GM18873 (cell line): ENCODE results near the gene IFNA16.
"Not testable (repeated sequence)": the region's sequence is repeated elsewhere in the genome, so short reads cannot be mapped to it uniquely, and the experiment has no call there.

ENCODE experiments used
- ATAC-seq: cut with Tn5 transposase; IDR thresholded peaks from one replicate; pipeline ENCODE4 v1.9.1; 2021; ENCODE audit warnings: mild to moderate bottlenecking, moderate library complexity, moderate number of reproducible peaks; ENCODE audit not compliant: unreplicated experiment, low FRiP score

Gene IFNA16

GRCh38 chr9:21217211-21217610 is at the start of gene IFNA16:
Gene IFNA16, minus strand, starts transcription at chr9:21217311. Its CDS starts 6 bp downstream, at chr9:21217305.
- ATAC-seq: not testable (repeated sequence)

DNA sequence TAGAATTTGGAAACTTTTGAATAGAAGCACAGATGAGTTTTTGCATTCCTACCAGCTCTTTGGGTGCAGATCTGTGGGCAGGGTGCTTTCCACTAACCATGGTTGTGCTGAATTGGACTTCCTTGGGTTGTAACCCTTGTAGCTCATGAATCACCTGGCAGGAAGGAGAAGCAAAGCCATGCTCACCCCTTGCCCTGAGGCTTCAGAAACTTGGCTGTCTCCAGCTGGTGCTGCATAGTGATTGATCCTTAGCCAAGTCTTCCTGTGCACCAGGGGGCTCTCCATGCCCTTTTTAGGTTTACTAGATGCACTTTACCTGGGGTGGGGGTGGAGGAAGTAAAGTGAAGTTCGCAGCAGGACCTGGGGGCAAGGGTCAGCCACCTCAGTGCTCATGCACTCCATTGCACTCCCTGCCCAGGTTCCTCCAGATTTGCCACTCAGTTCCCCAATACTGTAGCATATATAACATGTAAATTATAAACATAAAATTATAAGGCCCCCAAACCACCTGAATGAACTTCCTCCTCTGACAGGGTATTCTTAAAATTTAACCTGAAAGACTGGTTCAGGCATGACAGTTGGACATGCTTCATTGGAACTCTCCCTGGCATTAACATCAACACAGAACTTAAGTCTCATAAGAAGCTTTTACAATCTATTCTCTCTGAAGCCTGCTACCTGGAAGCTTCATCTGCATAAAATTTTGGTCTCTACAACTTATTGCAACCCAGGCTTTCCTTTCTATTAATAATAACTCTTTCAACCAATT is 48.5 kb upstream of the IFNA16 start:
- no peak for ATAC-seq

DNA sequence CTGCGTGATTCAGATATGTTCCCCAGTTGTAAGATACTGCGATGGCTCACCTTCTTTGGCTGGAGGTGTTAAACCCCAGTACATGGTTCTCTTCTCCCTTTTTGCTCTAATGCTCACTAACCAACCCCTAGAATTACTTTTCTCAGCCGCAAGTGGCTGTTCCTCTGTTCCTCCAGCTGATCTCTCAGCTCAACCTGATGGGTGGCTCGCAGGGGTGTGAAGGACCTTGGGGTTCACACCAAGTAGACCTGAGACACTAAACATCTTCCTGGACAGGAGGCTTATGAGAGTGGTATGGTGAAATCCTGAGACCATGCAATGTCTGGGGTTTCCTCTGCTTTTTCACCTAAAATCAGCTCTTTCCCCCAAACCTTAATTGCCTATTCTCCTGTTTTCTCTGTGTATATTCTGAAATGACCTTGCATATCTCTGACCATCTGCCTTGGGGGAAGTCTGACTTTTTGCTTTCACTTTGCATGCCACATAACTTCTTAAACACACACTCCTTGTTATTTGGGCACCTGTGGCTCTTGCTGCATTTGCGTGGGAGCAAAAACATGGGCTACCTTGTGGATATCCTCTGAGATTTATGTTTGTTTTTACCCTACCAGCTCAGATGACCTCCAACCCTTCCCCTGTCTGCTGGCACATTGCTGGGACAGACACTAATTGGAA is 38.6 kb upstream of the IFNA16 start:
- no peak for ATAC-seq

DNA sequence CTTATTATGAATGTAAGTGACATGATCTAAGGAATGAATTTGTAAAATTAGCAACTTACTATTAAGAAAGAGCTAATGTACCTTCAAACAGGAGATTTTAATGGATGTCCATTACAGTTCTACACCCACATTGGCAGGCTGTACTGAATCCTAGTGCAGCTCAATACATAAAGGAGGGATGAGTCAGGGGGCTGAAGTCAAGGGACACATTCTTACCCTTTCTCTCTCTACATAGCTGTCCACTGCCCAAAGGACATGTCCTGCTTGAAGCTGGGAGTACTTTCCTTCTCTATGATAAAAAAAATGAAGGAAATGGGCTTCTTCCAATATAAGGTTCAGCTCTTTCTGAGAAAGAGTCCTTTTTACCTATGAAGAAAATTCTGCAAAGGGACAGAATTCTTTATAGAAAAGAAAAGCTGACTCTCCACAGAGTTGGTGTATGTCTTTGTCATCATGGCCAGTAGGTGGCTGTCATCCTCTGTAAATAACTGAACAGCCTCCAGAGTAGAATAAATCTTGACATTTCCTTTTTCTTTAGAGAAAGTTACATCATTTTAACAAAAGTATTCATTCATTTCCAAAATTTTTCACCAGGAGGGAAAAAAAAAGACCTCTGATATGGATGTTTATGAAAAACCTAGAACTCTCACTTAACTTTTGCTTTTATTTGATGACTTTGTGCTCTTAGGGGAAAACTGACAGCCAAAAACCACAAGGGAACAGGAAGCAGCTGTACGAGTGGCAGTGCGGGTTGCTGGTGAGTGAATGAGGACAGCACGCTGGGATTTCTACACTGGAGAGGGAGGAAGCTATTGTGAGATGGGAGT is 35.8 kb upstream of the IFNA16 start:
- peak; percentile 48 for ATAC-seq

DNA sequence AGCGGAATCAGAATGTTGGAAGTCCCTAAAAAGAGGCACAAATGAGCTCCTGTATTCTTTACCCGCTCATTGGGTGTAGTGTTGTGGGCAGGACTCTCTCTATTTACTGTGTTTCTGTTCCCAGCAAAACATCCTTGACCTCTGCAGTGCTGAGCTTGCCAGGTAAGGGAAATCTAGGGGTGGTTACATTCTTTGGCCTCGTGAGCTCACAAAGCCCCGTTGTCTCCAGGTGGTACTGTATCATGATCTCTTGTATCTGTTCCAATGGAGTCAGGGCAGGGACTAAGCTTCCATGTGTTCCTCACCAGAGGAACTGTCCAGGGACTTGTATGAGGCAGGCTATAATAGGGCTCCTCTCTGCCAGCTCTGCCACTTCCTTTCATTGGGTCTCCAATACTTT is 34.5 kb upstream of the IFNA16 start:
- ATAC-seq: no peak

DNA sequence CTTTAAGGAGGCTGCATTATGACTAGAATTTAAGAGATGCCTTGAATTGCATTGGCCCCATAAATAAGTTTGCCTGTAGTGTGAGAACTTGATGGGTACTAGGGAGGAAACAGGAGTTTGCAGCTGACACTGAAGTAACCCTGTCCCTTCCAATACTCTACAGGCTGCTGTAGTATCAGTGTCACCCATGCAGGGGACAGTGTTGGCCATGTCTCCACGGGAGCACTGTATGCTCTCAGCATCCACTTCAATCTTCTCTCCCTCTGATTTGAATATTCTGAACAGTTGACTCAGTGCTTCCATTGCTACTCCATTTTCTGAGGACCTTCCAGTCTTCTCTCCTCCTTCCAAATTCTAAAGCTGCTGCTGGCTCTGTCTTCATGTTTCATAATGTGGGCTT is 34.1 kb upstream of the IFNA16 start:
- ATAC-seq: no peak

- ATAC-seq: no peak
Observed at GRCh38 chr9:21244836-21245235, 27.7 kb upstream of the IFNA16 start.

DNA sequence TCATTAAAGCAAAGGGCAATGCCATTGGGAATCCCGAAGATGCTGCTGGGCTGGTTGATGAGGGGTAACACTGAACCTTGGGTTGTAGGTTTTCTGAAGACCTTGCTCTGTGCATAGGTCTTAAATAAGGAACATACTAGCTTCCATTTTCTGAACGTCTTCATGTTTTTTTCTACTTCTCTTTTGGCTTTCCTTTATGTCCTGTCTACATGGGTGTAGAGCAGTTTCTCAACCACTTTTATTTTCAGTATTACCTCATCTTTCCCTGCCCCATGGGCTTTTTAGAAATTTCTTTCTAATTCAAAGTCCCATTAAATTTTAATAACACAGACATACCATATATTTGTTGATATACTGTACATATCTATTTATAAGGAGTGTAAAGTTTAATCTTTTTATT is 22.8 kb upstream of the IFNA16 start, which contains the start of gene IFNA14:
IFNA14 (minus strand) TSS at position 95 of the 400 bp plus-strand sequence; CDS start at position 25, 70 bp downstream.
- no peak for ATAC-seq

- ATAC-seq: not testable (repeated sequence)
Observed at GRCh38 chr9:21236360-21236714, 19.2 kb upstream of the IFNA16 start.

GRCh38 chr9:21235468-21236359 is 18.6 kb upstream of the IFNA16 start:
- peak; percentile 57 for ATAC-seq

GRCh38 chr9:21234153-21234687 is 17.1 kb upstream of the IFNA16 start:
- ATAC-seq: no peak

DNA sequence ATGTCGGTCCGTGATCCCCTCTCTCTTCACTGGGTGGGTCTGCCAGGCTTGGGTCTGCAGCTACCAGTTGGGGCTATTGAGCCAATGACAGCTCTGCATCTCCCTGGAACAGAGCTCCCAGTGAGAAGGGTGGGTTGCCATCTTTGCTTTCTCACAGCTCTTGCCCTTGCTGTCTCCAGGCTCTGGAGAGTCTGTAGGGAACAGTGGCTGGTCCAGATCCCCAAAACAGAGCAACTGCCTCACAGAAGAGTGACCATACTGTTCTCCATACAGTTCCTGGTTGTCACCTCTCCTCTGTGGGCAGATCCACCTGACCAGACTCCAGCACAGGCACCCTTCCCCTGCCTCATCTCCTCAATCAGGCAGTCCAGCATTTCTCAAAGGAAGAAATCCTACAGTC is 16.1 kb upstream of the IFNA16 start:
- no peak for ATAC-seq

DNA sequence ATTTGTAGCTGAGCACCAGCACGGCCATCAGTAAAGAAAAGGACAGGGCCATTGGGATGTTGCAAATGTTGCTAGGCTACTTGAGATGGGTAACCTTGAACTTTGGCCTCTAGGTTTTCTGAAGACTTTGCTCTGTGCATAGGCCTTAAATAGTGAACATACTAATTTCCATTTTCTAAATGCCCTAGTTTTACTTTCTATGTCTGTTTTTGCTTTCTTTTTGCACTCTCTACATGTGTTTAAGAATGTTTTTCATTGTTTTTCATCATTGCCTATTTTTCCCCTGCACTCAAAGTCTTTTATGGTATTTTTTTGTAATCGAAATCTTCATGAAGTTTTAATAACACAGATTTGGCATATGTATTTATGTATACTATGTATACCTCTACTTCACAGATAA is 11.0 kb upstream of the IFNA16 start, which contains the start of gene IFNA17:
IFNA17 (minus strand) TSS at position 101 of the 400 bp plus-strand sequence; CDS start at position 52, 49 bp downstream.
- no peak for ATAC-seq

DNA sequence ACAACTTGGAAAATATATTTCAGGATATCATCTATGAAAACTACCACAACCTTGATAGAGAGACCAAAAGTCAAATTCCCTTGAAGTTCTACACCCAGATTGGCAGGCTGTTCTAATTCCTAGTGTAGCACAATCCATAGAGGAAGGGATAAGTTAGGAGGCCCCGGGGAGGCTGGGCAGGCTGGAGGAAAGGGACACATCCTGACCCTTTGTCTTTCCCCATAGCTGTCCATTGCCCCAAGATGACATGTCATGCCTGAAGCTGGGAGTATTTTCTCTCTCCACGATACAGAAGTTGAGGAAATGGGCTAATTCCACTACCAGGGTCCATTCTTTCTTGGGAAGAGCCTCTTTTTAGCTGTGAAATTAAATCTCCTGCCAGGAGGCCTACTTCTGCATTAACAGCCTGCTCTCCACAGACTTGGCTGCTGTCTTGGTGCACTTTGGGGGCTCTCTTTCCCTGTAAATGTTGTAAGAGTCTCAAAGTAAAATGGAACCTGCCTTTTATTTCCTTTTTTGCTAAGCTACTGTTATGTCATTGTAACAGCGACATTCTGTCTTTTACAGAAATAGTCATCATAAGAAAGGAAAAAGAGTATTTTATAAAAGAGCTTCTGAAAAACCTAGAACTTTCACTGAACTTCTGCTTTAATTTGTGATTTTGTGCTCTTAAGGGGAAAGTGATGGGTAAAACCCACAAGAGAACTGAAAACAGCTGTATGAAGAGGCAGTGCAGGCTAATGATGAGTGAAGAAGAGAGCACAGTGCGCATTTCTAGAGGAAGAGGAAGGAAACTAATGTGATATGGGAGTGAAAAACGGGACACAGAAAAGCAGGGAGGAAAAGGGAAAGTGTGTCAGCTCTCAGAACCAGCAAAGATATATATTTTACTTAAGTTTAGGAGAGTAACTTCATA is 3.4 kb downstream of the IFNA16 start:
- peak; percentile 67 for ATAC-seq

DNA sequence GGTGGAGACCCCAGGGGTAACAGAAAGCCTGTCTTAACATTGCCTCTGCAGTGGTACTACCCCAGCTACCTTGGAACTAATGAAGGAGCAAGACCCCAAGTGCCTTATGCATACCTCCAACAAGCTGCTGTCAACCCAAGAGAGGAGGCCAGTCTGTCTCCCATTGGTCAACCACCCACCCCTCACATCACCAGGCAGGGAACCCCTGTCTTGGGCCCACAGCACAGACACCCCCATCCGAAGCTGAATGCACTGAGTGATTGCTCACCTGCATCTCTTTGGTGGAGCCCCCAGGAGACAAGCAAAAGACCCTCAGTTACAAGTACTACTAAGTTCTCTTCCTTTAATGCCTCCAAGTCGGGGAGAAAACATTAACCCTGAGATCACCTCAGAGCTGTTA is 5.0 kb downstream of the IFNA16 start:
- not testable (repeated sequence) for ATAC-seq

DNA sequence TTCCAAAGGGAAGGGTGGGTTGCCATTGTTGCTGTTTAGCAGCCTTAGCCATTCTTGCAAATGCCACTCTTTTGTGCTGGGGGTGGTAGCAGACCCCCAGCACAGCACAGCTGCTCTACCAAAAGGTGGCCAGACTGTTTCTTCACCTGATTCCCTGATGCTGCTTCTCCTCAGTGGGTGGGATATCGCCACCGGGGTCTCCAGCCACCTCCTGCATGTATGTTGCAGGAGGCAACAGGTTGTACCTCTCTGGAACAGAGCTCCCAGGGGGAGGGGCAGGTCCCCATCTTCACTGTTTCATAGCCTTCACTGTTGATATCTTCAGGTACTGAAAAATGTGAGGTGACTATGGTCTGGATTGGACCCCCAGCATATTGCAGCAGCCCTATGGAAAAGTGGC is 6.3 kb downstream of the IFNA16 start:
- not testable (repeated sequence) for ATAC-seq

DNA sequence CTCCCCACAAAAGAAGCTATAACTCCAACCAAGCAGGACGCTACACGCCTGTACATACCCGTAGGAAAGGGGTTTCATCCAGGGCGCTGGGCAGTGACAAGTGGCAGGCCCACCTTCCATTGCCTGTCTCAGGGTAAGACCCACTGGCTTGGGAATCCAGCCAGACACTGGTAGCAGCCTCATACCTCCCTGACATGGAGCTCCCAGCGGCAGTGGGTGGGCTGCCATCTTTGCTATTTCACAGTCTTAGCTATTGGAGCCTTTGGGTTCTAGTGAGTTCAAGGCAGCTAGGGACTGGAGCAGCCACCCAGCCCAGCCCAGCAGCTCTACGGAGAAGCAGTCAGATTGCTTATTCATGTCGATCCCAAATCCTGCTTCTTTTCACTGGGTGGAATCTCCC is 6.8 kb downstream of the IFNA16 start:
- no peak for ATAC-seq

- not testable (repeated sequence) for ATAC-seq
Observed at GRCh38 chr9:21207043-21207442, 10.1 kb downstream of the IFNA16 start, which contains the start of gene IFNA10. Gene IFNA10, minus strand, starts transcription at chr9:21207143. Its CDS starts 46 bp downstream, at chr9:21207097.
